Loucy (cell line): ENCODE data around the gene MLLT10.

ENCODE experiments used
- H2AFZ ChIP-seq: fragments of 200-600 bp; sonication (generic); 2 replicates; pipeline ENCODE4 v1.6.0; 2016; ENCODE audit warnings: antibody characterized with exemption, mild to moderate bottlenecking, low read length, moderate library complexity
- H3F3A ChIP-seq: fragments of 200-600 bp; 2 replicates; pipeline ENCODE4 v1.6.0; 2016; ENCODE audit warnings: antibody characterized with exemption, low read depth, mild to moderate bottlenecking
- H3K27me3 ChIP-seq: fragments of 200-600 bp; sonication (generic); 2 replicates; pipeline ENCODE4 v1.6.1; 2014; ENCODE audit warnings: low read length, mild to moderate bottlenecking; ENCODE audit not compliant: insufficient read depth, poor library complexity, severe bottlenecking
- H3K36me3 ChIP-seq: fragments of 200-600 bp; sonication (generic); 2 replicates; pipeline ENCODE4 v1.6.1; 2016; ENCODE audit warnings: low read length; ENCODE audit not compliant: insufficient read depth
- H3K4me1 ChIP-seq: fragments of 200-600 bp; sonication (generic); 2 replicates; pipeline ENCODE4 v1.5.1; 2014; ENCODE audit warnings: low read length, mild to moderate bottlenecking; ENCODE audit not compliant: insufficient read depth, poor library complexity, severe bottlenecking
- H3K4me2 ChIP-seq: fragments of 200-600 bp; sonication (generic); 2 replicates; pipeline ENCODE4 v1.6.0; 2014; ENCODE audit warnings: antibody characterized with exemption, low read length, low read depth, mild to moderate bottlenecking; ENCODE audit not compliant: poor library complexity, severe bottlenecking
- H3K4me3 ChIP-seq: fragments of 200-600 bp; sonication (generic); 2 replicates; pipeline ENCODE4 v1.5.1; 2014; ENCODE audit warnings: low read length, mild to moderate bottlenecking, mixed read lengths; ENCODE audit not compliant: poor library complexity, severe bottlenecking
- H3K79me2 ChIP-seq: fragments of 200-600 bp; sonication (generic); 2 replicates; pipeline ENCODE4 v1.6.1; 2014; ENCODE audit warnings: low read length; ENCODE audit not compliant: insufficient read depth
- H3K9ac ChIP-seq: fragments of 200-600 bp; sonication (generic); 2 replicates; pipeline ENCODE4 v1.6.0; 2014; ENCODE audit warnings: mild to moderate bottlenecking, low read depth, low read length, moderate library complexity; ENCODE audit not compliant: poor library complexity, severe bottlenecking
- H3K9me2 ChIP-seq: fragments of 200-600 bp; sonication (generic); replicated peaks from 2 replicates; pipeline ENCODE4 v1.6.1; 2016; ENCODE audit warnings: low read depth, low read length, mixed read lengths
- H3K9me3 ChIP-seq: fragments of 200-600 bp; sonication (generic); 2 replicates; pipeline ENCODE4 v1.6.1; 2014; ENCODE audit warnings: mild to moderate bottlenecking, antibody characterized with exemption, low read length, low read depth; ENCODE audit not compliant: insufficient read depth
- H4K20me1 ChIP-seq: fragments of 200-600 bp; sonication (generic); 2 replicates; pipeline ENCODE4 v1.6.0; 2014; ENCODE audit warnings: antibody characterized with exemption, low read length, mild to moderate bottlenecking; ENCODE audit not compliant: insufficient read depth, poor library complexity, severe bottlenecking
- CTCF ChIP-seq: fragments of 200-600 bp; sonication (generic); conservative IDR thresholded peaks from 2 replicates; pipeline ENCODE4 v1.5.1; 2014; ENCODE audit warnings: mild to moderate bottlenecking, antibody characterized with exemption, low read length
- EZH2phosphoT487 ChIP-seq: fragments of 200-600 bp; IDR thresholded peaks from 2 replicates; pipeline ENCODE4 v1.6.1; 2018; ENCODE audit warnings: antibody characterized with exemption, mild to moderate bottlenecking, moderate library complexity, borderline replicate concordance

Gene MLLT10

DNA sequence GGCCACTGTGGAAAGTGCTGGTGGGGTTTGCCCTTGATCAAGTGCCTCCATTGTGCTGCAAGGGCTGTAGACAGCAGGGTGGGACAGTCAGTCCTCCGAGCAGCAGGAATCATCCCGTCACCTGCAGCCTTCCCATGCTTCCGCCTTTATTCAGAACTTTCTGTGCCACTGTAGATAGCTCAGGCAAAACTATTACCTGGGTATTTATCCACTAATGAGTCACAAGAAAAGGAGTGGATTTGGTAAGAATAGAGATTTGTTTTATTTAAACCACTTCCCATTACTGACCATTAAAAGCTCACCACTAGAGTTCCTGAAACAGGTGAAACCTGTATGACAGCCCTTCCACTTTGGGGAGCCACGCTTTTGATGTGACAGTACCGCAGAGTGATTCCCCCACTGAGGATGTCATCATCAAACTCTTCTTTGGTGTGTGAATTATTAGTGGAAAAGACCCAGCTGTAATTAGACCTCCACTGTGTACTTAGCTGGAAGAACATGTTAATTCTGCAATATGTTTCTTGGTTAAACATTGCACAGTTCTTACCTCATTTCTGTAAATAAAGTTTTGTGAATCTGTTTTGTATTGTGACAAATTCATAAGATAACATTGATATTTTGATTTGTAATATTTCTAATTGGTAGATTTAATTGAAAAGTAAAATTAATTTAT, 208.8 kb downstream of the MLLT10 start:
- Histone ChIP-seq H3K9me2 (no peaks in the 10 kb centered on the region), H3K4me1 (peaks cover 18% of the 10 kb centered on the region), H3K27me3 (no peaks in the 10 kb centered on the region), H2AFZ (no peak overlapping the region), H4K20me1 (no peaks in the 10 kb centered on the region), H3K36me3 (peaks cover 71% of the 10 kb centered on the region; the same call in 1 of the 2 replicates), H3K9me3 (no peaks in the 10 kb centered on the region), H3K4me2 (no peak overlapping the region), H3K9ac (no peak overlapping the region), H3K79me2 (no peaks in the 10 kb centered on the region), H3F3A (no peaks in the 10 kb centered on the region), H3K4me3 (no peak overlapping the region)
- TF ChIP-seq CTCF (no peak), EZH2phosphoT487 (no peak)

DNA sequence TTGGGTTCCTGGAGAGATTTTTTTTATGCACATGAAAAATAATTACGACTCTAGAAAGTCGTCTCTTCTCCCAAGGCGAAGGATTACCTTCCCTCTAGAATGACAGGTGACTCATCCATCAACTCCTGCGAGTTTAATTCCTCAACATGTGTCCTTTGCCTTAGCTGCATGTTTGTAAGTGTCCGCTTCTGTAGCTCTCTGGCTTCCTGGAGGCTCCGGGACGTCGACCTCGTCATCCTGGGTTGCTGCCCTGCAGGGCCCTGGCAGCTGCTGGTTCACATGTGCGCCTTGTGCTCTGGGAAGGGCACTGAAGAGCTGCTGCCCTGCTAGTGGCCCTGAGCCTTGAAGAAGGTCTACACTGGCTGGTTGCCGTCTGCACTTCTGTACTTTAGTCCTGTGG, 210.2 kb downstream of the MLLT10 start:
- Histone ChIP-seq H3K4me3 (no peak overlapping the region), H3K36me3 (peaks cover 58% of the 10 kb centered on the region; the same call in 1 of the 2 replicates)

GRCh38 chr10:21746118-21746517, 212.1 kb downstream of the MLLT10 start:
- H3K4me1 ChIP-seq, result peaks cover 15% of the 10 kb centered on the region
- peak overlapping the region; percentile 57 for H3K4me3 ChIP-seq
- no peak overlapping the region for H3K9ac ChIP-seq
- TF ChIP-seq CTCF, result no peak
- no peaks in the 10 kb centered on the region for H4K20me1 ChIP-seq
- H3K36me3 ChIP-seq, result peaks cover 39% of the 10 kb centered on the region; the same call in 1 of the 2 replicates
- no peaks in the 10 kb centered on the region for H3K79me2 ChIP-seq
- no peaks in the 10 kb centered on the region for H3F3A ChIP-seq
- peak overlapping the region; percentile 78 for H3K4me2 ChIP-seq
- H3K9me3 ChIP-seq, result no peaks in the 10 kb centered on the region
- no peaks in the 10 kb centered on the region for H3K9me2 ChIP-seq
- no peak overlapping the region for H2AFZ ChIP-seq
- H3K27me3 ChIP-seq, result no peaks in the 10 kb centered on the region

More for the DNA sequence above, 210.2 kb downstream of the MLLT10 start:
- Histone ChIP-seq H3K27me3 (no peaks in the 10 kb centered on the region), H3K9ac (no peak overlapping the region), H3F3A (no peaks in the 10 kb centered on the region), H2AFZ (no peak overlapping the region), H3K4me2 (no peak overlapping the region), H4K20me1 (no peaks in the 10 kb centered on the region), H3K4me1 (peaks cover 18% of the 10 kb centered on the region), H3K9me2 (no peaks in the 10 kb centered on the region), H3K9me3 (no peaks in the 10 kb centered on the region), H3K79me2 (no peaks in the 10 kb centered on the region)
- TF ChIP-seq EZH2phosphoT487 (no peak), CTCF (no peak)
